Measurements from ENCODE around the gene RBM47.

Gene RBM47

GRCh38 chr4:40373636-40374035, 256.0 kb downstream of the RBM47 start:
- H3K27ac ChIP-seq: no peak overlapping the region
- H3K27me3 ChIP-seq: no peaks in the 10 kb centered on the region
- no peaks in the 10 kb centered on the region for H3K36me3 ChIP-seq
- no peaks in the 10 kb centered on the region for H3K9me3 ChIP-seq
- H3K4me1 ChIP-seq (ENCODE audit: control insufficient read depth in 1 of 2, insufficient read depth in 1 of 2, low read depth in 1 of 2, low read length in 1 of 2): peaks cover 18 to 20% of the 10 kb centered on the region in 2 experiments
- no peak overlapping the region for H3K4me3 ChIP-seq (ENCODE audit: low read depth in 1 of 2, low read length in 1 of 2)
- no peak for TF ChIP-seq CTCF (IDR thresholded peaks at IDR 0.05)
